ENCODE results near the gene TRIB2. TPM values are rescaled to one million over a fixed set of nuclear protein-coding genes. Genes with fewer than 3 reads are reported as not detected.

TRIB2 gene
- total RNA-seq, 1 donor from 2014 or later: 142 TPM

DNA sequence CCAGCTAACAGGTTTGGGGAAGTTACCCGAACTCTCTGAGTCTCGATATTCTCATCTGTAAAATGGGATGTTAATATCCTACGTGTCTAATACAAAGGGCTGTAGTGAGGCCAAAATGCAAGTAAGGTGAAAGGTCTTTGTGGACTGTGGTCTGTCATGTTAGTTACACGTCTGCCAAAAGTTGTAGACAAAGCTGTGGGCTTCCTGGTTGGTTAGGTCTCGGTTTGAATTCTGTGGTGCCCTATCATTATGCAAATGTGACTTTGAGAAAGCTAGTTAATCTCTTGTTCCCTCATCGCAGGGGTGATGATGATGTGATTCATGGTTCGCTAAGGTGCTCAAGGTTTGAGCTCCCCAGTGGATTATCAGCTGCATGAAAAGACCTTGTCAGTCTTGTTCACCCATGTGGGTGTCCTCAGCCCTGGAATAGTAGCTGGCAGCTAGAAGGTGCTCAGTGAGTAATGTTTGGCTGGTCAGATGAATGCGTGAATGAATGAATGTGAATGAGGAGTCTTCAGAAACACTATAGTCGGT lies 23.1 kb downstream of the TRIB2 start:
- Mint-ChIP-seq H3K27me3 (ENCODE audit: unreplicated experiment) (no peaks in the 10 kb centered on the region), H3K36me3 (ENCODE audit: unreplicated experiment) (peaks cover 77% of the 10 kb centered on the region), H3K27ac (ENCODE audit: unreplicated experiment) (peak overlapping the region; percentile 2), H3K9me3 (ENCODE audit: unreplicated experiment) (no peaks in the 10 kb centered on the region), H3K4me3 (ENCODE audit: unreplicated experiment) (no peak overlapping the region), H3K4me1 (ENCODE audit: unreplicated experiment) (peaks cover 54% of the 10 kb centered on the region)
- no peak for DNase-seq (ENCODE audit: extremely low spot score, unreplicated experiment)
- TF ChIP-seq, protein P1, sequence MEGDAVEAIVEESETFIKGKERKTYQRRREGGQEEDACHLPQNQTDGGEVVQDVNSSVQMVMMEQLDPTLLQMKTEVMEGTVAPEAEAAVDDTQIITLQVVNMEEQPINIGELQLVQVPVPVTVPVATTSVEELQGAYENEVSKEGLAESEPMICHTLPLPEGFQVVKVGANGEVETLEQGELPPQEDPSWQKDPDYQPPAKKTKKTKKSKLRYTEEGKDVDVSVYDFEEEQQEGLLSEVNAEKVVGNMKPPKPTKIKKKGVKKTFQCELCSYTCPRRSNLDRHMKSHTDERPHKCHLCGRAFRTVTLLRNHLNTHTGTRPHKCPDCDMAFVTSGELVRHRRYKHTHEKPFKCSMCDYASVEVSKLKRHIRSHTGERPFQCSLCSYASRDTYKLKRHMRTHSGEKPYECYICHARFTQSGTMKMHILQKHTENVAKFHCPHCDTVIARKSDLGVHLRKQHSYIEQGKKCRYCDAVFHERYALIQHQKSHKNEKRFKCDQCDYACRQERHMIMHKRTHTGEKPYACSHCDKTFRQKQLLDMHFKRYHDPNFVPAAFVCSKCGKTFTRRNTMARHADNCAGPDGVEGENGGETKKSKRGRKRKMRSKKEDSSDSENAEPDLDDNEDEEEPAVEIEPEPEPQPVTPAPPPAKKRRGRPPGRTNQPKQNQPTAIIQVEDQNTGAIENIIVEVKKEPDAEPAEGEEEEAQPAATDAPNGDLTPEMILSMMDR (IDR thresholded peaks at IDR 0.05): no peak

DNA sequence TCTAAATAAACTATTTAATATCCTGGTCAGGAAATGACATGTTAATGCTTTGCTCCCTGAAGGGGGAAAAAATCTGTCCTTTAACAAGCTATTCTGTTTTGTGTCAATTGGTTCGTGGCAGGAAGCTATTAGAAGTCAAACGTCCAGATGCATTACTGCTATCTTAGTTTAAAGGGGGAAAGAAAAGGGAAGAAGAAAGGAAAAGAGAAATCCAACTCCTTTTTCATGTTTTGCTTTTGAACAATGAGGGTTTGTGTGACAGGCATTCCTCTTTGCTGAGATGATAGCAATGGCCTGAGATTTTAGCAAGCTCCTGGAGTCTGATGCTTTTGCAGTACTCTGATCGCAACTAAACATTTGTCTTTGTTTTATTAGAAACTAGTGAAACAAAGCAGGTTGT lies 24.6 kb downstream of the TRIB2 start:
- no peaks in the 10 kb centered on the region for H3K27me3 Mint-ChIP-seq (ENCODE audit: unreplicated experiment)
- peaks cover 64% of the 10 kb centered on the region for H3K36me3 Mint-ChIP-seq (ENCODE audit: unreplicated experiment)
- TF ChIP-seq, protein P1 (IDR thresholded peaks at IDR 0.05): no peak
- H3K27ac Mint-ChIP-seq (ENCODE audit: unreplicated experiment): peak overlapping the region; percentile 1
- no peak for DNase-seq (ENCODE audit: extremely low spot score, unreplicated experiment)
- H3K4me3 Mint-ChIP-seq (ENCODE audit: unreplicated experiment): no peak overlapping the region
- H3K9me3 Mint-ChIP-seq (ENCODE audit: unreplicated experiment): no peaks in the 10 kb centered on the region
- peaks cover 43% of the 10 kb centered on the region for H3K4me1 Mint-ChIP-seq (ENCODE audit: unreplicated experiment)

DNA sequence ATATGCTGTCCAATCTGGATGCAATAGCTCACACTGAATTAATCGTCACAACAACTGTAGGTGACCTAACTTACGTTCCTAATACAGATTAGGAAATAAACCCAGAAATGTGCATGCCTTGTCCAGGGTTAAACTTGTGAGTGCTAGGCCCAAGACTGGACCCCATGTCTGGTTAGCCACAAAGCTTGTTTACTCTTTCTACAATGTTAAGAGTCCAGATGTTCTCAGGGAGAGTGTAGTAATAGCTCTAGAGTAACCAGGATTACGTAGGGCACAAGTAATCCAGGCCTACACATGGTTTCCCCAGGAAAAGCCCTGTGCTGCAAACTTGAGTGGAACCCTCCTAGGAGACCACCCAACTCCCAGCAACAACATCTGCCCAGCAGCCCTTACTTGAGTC lies 26.2 kb downstream of the TRIB2 start:
- peaks cover 7% of the 10 kb centered on the region for H3K9me3 Mint-ChIP-seq (ENCODE audit: unreplicated experiment)
- DNase-seq (ENCODE audit: extremely low spot score, unreplicated experiment): no peak
- no peak overlapping the region for H3K27ac Mint-ChIP-seq (ENCODE audit: unreplicated experiment)
- H3K27me3 Mint-ChIP-seq (ENCODE audit: unreplicated experiment): no peaks in the 10 kb centered on the region
- H3K36me3 Mint-ChIP-seq (ENCODE audit: unreplicated experiment): peaks cover 55% of the 10 kb centered on the region
- peaks cover 27% of the 10 kb centered on the region for H3K4me1 Mint-ChIP-seq (ENCODE audit: unreplicated experiment)
- TF ChIP-seq, protein P1 (IDR thresholded peaks at IDR 0.05): no peak
- no peak overlapping the region for H3K4me3 Mint-ChIP-seq (ENCODE audit: unreplicated experiment)

DNA sequence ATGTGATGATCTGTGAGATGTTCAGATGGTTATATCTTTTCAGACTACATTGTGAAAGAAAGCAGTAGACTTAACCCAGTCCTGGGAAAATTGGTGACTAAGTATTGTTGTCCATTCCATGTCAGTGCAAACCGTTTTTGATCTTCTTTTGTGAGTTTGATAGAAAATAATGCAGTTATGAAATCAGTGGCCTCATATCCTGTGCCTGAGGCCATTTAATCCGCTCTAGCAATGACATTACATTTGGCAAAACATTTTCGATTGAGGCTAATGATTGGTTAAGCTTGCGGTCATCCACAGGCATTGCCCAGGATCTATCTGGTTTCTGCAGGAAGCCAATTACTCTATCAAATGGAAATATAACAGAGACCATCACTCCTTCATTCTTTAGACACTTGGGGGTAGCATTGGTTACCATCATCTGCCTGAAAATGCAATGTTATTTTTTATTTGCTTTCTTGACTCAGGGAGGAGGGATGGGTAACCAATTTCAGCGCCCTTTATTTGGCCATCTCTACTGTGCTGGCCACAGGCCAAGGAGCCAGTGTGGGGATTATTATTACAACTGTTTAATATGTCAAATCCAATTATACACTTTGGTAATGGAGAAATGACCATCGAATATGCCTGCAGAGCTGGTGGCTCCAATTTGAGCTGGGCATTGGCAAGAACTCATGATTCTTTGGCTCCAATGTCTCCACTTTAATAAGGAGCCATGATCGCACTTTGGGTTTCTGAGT lies 33.6 kb downstream of the TRIB2 start:
- no peaks in the 10 kb centered on the region for H3K27me3 Mint-ChIP-seq (ENCODE audit: unreplicated experiment)
- TF ChIP-seq, protein P1 (IDR thresholded peaks at IDR 0.05): peak; percentile 51
- H3K4me1 Mint-ChIP-seq (ENCODE audit: unreplicated experiment): peaks cover 28% of the 10 kb centered on the region
- peaks cover 7% of the 10 kb centered on the region for H3K9me3 Mint-ChIP-seq (ENCODE audit: unreplicated experiment)
- DNase-seq (ENCODE audit: extremely low spot score, unreplicated experiment): no peak
- H3K36me3 Mint-ChIP-seq (ENCODE audit: unreplicated experiment): peaks cover 3% of the 10 kb centered on the region
- H3K4me3 Mint-ChIP-seq (ENCODE audit: unreplicated experiment): no peak overlapping the region
- H3K27ac Mint-ChIP-seq (ENCODE audit: unreplicated experiment): peak overlapping the region; percentile 67

DNA sequence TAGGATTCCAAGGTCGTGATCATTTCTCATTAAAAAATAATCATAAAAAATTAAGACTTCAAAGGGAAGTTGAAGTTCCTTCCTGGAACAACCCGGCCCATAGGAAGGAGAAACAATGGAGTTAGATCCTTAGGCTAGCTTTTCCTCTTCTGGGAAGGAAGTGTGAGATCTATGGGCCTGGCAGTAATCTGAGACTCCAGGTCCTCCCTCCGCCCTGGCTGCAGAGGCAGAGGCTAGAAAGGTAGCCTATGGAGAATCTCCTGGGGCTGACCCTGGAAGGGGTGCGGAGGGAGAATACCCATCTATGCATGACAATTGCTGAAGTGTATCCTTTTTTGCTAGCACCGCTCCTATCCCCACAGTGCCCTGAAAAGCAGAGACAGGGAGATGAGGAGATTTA lies 37.9 kb downstream of the TRIB2 start:
- H3K27me3 Mint-ChIP-seq (ENCODE audit: unreplicated experiment): no peaks in the 10 kb centered on the region
- H3K9me3 Mint-ChIP-seq (ENCODE audit: unreplicated experiment): no peaks in the 10 kb centered on the region
- no peak overlapping the region for H3K27ac Mint-ChIP-seq (ENCODE audit: unreplicated experiment)
- H3K4me3 Mint-ChIP-seq (ENCODE audit: unreplicated experiment): no peak overlapping the region
- H3K36me3 Mint-ChIP-seq (ENCODE audit: unreplicated experiment): no peaks in the 10 kb centered on the region
- TF ChIP-seq, protein P1 (IDR thresholded peaks at IDR 0.05): no peak
- H3K4me1 Mint-ChIP-seq (ENCODE audit: unreplicated experiment): peaks cover 42% of the 10 kb centered on the region
- DNase-seq (ENCODE audit: extremely low spot score, unreplicated experiment): no peak
